GM23248 (cell line): ENCODE data around the gene ERC2.

ENCODE experiments used
- EZH2 ChIP-seq: fragments of 200-600 bp; sonication (generic); IDR thresholded peaks from 2 replicates; pipeline ENCODE4 v1.6.1; 2018; ENCODE audit warnings: antibody characterized with exemption, mild to moderate bottlenecking; ENCODE audit not compliant: insufficient read depth, poor library complexity, severe bottlenecking
- EZH2phosphoT487 ChIP-seq: fragments of 200-600 bp; sonication (generic); IDR thresholded peaks from 2 replicates; pipeline ENCODE4 v1.6.1; 2018; ENCODE audit warnings: antibody characterized with exemption, moderate library complexity, mild to moderate bottlenecking, low read depth; ENCODE audit not compliant: insufficient read depth

GRCh38 chr3:55636300-55637195, 831.7 kb downstream of the ERC2 start:
- TF ChIP-seq EZH2 (no peak), EZH2phosphoT487 (no peak)
